Measurements from ENCODE around the gene EGFL8. TPM values are rescaled to one million over a fixed set of nuclear protein-coding genes. Genes with fewer than 3 reads are reported as not detected.
A peak's percentile ranks its signal among the peaks of the same experiment; 100 is the strongest.

EGFL8 gene
- total and polyA plus RNA-seq, 9 of the 15 experiments (the other 6 are each of a cell fraction or from before 2014, with no cell fraction given), result 2.2 to 47.4 (median 14.2) TPM

DNA sequence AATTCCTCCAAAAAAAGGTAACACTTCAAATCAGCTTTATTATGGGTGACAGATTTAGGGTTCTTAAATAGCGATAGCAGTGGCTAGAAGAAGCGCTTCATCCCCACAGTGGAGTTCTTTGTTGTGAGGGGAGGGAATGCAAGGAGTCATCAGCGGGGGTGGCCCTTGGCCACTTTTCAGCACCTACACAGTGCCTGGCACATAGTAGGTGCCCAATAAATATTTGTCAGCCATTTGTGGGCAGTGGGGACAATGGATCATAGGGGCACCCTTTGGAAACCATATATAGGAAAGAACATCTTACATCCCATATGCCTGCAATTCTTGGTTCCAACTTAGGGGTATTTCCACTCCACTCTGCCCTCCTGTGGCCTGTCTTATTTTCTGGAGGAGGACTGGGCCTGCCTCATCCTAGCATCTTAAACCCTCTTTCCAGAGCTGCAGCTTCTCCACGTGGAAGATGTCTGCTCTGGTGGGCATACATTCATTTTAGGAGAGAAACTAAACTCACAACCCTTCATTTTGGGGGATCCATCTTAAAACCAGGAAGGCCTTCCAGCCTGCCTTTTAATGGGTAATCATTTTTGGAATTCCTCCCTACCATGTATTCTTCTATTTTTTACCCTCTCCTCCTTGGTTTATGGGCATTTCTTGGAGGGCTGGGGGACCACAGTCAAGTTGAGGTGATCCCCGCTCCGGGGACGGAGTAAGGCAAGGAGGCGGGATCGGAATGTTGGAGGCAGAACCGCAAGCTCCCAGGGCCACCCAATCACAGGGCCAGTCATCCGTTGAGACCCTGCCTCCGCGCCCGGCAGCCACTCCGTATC is 30.6 kb downstream of the EGFL8 start (continued):
- no peak for TF ChIP-seq ETS1 (conservative IDR thresholded peaks at IDR 0.05; ENCODE audit: control insufficient read depth, low read depth, low read length)
- peak; percentile 15 for TF ChIP-seq ASH1L (IDR thresholded peaks at IDR 0.05; ENCODE audit: borderline replicate concordance, low read depth, partially characterized antibody)
- peak; percentile 52; the same call in 1 of the 2 replicates for TF ChIP-seq THRAP3 (IDR thresholded peaks at IDR 0.05; ENCODE audit: borderline replicate concordance)
- no peak for TF ChIP-seq WHSC1 (IDR thresholded peaks at IDR 0.05; ENCODE audit: low read length)
- peak; percentile 65 for TF ChIP-seq CC2D1A (IDR thresholded peaks at IDR 0.05)
- peak; percentile 37; the same call in 1 of the 2 replicates for TF ChIP-seq SMARCC2 (IDR thresholded peaks at IDR 0.05; ENCODE audit: low read depth)
- peak; percentile 50; the same call in 1 of the 2 replicates for TF ChIP-seq ARID1B (IDR thresholded peaks at IDR 0.05)
- no peak for TF ChIP-seq TCF15 (CRISPR knock-in tag; IDR thresholded peaks at IDR 0.05)
- peak in 1 of 2 experiments; percentile 27; a peak in 1 of 4 replicates for TF ChIP-seq TBL1XR1 (IDR thresholded peaks at IDR 0.05; ENCODE audit: low read length in 2 of 2)
- TF ChIP-seq ZNF511 (CRISPR knock-in tag; IDR thresholded peaks at IDR 0.05), result 0 out of 2 replicates have a peak, but pooled peaks have one; percentile 21

Data from K562 (cell line).